C1 segment of cervical spinal cord (tissue), 14 donors: ENCODE data around the gene XRN1.
A peak's percentile ranks its signal among the peaks of the same experiment; 100 is the strongest.
"Not testable (repeated sequence)": the region's sequence is repeated elsewhere in the genome, so short reads cannot be mapped to it uniquely, and the experiment has no call there.

ENCODE experiments used
- DNase-seq, 14 donors: peaks; one replicate each; lab custom pipeline; 2025; lab: John Stamatoyannopoulos, UW

XRN1 gene, protein sequence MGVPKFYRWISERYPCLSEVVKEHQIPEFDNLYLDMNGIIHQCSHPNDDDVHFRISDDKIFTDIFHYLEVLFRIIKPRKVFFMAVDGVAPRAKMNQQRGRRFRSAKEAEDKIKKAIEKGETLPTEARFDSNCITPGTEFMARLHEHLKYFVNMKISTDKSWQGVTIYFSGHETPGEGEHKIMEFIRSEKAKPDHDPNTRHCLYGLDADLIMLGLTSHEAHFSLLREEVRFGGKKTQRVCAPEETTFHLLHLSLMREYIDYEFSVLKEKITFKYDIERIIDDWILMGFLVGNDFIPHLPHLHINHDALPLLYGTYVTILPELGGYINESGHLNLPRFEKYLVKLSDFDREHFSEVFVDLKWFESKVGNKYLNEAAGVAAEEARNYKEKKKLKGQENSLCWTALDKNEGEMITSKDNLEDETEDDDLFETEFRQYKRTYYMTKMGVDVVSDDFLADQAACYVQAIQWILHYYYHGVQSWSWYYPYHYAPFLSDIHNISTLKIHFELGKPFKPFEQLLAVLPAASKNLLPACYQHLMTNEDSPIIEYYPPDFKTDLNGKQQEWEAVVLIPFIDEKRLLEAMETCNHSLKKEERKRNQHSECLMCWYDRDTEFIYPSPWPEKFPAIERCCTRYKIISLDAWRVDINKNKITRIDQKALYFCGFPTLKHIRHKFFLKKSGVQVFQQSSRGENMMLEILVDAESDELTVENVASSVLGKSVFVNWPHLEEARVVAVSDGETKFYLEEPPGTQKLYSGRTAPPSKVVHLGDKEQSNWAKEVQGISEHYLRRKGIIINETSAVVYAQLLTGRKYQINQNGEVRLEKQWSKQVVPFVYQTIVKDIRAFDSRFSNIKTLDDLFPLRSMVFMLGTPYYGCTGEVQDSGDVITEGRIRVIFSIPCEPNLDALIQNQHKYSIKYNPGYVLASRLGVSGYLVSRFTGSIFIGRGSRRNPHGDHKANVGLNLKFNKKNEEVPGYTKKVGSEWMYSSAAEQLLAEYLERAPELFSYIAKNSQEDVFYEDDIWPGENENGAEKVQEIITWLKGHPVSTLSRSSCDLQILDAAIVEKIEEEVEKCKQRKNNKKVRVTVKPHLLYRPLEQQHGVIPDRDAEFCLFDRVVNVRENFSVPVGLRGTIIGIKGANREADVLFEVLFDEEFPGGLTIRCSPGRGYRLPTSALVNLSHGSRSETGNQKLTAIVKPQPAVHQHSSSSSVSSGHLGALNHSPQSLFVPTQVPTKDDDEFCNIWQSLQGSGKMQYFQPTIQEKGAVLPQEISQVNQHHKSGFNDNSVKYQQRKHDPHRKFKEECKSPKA (N-terminal part only)

DNA sequence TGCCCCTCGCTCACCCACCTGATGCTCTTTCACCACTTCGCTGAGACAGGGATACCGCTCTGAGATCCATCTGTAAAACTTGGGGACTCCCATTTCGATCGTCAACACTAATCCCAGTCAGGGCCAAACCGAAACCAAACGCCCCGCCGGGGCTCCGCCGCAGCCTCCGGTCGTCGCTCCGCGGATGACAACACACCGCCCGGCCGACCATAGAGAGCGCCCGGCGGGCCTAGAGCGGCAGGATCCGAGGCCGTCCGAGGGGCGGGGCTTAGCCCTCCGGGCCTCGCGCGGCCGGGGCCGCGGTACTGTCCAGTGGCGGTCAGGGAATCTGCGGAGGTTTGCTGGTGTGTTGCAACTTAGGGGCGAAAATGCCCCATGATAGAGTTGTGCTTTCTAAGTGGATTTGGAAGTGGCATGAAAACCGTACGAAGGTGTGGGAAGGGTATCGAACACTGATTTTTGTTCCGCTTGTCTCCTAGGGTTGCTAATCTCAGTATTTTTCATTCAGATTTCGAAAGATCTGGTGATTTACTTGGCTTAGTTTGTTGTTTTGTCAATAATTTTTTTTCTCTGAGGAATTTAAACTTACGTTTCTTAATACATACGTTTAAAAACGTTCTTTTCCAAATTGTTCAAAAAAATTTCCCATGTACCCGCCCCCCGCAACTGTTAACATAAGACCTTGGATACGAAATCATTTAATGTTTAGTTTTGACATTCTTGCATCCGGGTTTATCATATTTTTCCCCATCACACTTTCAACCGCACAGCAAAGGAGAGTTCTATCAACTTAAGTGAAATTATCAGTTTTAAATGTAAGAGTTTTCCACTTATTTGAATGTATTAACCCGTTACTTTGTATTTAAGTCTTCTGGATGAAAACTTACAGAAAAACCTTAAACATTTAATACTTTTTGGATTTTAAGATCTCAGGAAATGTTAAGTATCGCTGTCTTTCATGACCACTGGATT is at the start of gene XRN1:
Gene XRN1, minus strand, starts transcription at position 186 of the 972 bp plus-strand sequence. Its CDS starts 93 bp downstream, at position 93.
- peak; percentile 24 to 93 (median 85) for DNase-seq

DNA sequence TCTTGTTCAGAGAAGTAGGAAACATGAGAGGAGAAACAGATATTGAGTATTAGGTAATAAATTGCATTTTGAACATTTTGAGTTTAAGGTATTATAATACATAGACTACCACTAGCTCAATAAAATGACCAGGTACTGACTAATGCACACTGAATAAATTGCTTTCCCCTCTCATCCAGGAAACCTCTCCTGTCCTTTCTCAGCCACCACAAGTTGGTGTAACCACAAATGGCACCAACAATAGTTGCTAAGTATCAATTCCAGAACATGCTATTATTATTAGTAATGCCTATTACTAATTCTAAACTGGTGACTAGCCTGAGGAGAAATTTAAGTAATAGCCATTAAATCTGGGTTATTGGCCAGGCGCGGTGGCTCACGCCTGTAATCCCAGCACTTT is 47.3 kb upstream of the XRN1 start:
- no peak for DNase-seq

DNA sequence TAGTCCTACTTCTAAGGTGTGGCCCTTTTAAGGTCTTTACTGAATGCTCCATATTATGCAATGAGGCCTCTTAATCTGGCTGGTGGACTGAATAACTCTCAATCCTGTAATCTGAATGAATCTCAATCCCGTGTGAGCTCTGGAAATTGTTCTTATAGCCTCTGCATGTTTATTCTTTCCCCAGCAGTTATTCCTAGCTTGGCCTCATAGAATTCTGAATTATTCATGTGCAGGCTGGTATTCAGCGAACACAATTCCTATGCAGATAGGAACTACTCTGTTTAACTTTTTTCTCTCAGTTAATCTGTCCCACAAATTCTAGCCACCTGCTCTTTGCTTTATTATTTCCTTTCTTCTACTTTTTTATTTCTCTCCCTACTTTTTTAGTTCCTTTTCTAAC is 44.3 kb upstream of the XRN1 start:
- DNase-seq, result no peak

DNA sequence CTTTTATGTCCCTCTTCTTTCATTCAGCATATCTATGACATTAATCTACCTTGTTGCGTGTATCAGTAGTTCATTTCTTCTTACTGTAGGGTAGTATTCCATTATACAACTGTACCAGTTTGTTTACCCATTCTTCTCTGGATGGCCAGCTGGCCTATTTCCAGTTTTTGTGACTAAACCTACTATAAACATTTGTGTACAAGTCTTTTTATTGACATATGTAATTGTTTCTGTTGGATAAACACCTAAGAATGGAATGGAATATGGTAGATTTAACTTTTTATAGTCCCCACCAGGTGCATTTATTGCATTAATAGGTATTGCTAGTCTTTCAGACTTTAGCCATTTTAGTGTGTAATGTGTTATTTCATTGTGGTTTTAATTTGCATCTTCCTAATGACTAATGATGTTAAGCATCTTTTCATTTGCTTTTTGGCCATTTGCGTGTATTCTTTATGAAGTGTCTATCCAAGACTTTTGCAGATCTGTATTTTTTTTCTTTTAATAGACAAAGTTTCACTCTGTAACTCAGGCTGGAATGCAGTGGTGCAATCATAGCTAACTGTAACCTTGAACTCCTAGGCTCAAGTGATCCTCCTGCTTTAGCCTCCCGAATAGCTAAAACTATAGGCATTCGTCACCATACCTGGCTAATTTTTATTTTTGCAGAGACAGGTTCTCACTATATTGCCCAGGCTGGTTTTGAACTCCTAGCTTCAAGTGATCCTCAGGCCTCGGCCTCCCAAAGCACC is 41.9 kb upstream of the XRN1 start:
- no peak for DNase-seq

DNA sequence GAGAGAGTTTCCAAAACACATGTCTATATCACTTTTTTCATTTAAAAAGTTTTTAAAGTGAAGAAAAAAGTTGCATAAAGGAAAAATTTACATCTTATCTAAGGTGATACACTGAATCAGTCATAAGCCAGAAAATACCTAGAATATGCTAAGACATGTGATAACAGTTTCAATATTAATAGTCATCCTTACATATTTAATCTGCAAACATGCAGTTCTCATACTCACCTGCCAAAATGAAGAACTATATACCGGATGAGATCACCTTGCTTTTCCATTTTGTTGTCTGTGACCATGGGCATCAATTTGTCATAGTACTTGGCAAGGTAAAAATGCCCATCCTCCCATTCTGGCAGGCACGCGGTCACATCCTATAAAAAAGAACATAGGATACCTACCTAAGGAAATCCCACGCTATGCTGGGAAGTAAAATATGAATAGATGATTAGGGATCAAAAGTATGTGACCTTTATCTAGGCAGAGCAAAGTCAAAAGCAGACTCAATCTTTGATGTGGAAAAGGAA is 37.1 kb upstream of the XRN1 start:
- no peak for DNase-seq

DNA sequence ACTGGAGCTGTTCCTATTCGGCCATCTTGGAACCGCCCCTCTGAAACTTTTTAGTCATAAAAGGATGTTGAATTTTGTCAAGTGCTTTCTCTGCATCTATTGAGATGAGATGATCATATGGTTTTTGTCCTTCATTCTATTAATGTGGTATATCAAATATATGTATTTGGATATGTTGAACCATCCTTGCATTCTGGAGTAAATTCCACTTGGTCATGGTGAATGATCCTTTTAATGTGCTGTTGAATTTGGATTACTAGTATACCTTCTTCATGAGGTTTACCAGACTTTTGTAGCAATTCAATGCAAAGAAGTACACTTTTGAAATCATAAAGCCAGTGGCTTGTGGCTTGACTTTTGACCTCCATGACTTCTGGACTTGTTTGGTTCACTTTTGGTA is 33.4 kb upstream of the XRN1 start:
- no peak for DNase-seq

DNA sequence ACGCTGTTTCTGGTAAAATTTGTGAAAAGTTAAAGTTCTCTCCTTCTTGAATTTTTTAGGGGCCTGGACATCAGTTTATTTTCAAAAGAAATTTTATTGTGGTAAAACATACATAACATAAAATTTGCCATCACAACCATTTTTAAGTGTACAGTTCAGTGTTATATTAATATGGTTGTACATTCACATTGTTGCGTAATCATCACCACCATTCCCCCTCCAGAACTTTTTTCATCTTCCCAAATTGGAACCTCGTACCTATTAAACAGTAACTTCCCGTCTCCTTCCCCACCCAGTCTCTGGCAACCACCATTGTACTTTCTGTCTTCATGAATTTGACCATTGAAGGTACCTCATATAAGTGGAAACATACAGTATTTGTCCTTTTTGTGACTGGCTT is 23.0 kb upstream of the XRN1 start:
- no peak for DNase-seq

DNA sequence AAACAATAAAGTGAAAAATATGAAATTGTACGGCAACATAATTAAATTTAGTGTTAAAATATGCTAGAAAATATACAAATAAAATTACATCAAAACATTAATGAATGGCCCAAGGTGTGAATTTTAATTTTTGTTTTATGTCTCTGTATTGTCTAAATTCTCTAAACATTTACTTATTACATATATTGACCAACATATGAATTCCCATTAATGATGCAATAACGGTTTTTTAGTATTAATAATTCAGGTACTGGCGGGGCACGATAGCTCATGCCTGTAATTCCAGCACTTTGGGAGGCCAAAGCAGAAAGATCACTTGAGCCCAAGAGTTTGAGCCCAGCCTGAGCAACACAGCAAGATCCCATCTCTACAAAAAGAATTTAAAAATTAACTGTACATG is 20.6 kb upstream of the XRN1 start:
- DNase-seq, result no peak

DNA sequence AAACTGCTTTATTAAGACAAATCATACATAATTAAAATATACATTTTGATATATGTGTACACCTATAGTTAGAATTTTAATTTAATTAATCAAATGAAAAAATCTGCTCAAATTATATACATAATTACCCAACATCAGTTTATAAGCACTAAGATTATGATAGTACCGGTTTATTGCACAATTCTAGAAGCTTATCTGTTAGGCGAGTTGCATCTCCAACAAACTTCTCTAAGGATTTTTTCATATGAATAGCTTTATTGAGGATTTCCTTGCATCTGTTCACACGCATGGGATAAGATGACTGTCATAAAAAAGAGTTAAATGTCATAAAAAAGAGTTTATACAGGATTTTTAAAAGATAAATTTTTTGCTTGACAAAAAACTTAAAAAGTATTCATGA is 19.9 kb upstream of the XRN1 start:
- no peak for DNase-seq

DNA sequence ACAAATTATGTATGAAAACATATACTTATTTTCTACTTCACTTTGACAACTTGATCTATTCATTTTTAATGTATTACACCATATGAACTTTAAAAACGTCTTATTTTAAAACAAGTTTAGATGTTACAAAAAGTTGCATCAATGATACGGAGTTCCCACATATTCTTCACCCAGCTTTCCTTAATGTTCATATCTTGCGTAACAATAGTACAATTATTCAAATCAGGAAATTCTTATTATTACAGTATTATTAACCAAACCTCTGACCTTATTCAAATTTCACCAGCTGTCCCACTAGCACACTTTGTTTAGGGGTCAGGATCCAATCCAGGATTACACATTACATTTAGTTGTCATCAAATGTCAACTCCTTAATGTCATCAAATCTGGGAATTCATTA is 12.9 kb upstream of the XRN1 start:
- no peak for DNase-seq

DNA sequence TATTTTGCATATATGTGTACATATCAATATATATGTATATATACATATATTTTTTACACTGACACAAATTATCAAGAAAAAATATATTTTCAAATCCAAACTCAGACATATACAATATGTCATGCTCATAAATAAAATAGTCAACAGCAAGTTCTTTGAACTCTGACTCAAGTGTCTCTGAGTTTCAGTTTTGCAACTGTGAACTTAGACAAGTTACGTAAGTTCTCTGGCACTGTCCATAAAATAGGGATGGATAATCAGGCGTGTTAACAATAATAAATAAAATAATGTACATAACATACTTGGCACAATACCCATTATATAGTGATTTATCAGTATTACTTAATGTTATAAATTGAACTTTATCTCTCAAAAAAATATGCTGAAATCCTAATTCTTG is 12.1 kb upstream of the XRN1 start:
- DNase-seq, result no peak

DNA sequence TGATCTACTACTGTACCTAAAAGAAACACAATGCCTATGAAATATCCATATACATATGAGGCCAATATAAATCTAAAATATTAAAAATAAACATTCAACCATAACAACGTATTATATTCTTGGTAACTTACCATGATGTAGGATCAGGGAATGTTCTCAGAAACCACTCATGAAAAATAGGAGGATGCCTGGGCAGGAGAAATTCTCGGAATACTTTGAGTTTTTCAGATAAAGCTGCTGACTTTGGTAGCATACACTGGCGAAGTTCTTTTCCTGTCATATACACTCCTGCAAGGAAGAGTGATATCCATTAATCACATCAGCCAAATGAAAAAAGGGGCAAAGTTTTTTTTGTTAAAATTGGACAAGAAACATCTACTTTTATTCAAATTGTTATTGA is 11.3 kb upstream of the XRN1 start:
- DNase-seq, result no peak

DNA sequence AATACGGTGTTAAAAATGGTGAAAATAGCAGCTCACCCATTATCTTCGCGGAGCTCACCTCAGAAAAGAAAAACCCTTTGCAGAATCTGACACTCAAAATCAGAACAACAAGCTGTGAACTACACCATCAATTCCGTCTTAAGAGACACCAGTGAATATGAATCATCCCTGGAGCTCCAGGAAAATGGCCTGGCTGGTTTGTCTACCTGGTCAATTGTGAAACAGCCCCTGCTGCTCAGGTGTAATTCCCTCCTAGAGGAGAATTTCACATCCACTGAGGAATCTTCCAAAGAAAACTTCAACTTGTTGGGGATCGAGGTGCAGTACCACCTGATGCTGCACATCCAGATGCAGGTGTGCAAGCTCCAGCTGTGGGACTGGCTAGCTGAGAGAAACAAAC is 3.0 kb upstream of the XRN1 start:
- DNase-seq, result no peak

DNA sequence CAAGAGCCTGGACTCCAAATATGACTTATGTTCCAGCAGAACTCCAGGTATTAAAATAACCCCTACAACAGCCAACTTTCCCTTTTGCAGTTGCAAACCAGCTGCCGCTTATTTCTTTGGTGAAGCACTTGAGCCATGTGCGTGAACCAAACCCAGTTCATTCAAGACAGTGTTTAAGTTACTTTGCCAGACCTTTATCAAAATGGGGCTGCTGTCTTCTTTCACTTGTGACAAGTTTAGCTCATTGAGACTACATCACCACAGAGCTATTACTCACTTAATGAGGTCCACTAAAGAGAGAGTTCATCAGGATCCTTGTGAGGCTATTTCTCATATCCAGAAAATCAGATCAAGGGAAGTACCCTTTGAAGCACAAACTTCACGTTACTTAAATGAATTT is 2.4 kb upstream of the XRN1 start:
- no peak for DNase-seq

DNA sequence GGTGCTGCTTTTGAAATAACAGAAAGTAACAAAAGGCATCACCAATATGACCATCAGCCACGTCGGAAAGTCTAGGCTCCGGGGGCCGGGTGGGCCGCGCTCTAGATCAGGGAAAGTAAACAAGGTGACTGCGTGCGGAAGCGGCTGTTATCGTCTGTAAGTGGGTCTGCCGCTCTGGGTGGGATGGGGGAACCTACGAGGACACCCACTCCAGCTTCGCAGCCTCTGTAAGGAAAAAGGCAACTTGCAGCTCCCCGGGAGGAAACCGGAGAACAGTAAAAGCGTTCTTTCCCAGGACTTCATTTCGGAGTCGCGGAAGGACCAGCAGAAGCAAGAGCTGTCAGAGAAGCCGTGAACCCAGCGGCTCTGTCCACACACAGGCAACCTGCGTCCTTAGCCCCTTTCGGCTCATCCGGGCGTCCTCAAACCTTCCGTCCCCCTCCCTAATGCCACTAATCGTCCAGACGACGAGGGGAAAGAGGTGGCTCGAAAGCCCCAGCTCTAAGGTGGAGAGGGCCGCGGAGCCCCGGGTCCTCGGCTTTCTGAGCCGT is 461 bp downstream of the XRN1 start:
- peak in 10 of 14 donors; percentile 29 to 70 (median 52) for DNase-seq

DNA sequence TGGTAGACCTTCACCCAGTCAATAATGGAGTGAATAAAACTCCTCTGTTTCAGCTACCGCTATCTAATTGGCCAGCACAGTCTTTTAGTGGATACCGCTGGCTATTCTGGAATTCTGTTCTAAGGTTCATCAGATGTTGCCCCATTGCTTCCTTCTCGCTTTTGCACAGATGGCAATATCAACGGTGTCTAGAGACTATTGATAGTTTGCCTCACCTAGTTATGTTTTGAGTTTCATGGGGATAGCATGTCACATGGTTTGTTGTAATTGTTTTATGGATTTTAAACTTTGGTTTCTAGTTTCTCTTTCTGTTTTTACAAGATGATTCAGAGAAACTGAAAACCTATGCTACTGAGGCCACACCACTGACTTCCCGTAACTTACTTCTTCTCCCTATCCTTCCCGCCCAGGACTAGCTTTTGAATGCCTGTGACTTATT is 2.0 kb downstream of the XRN1 start:
- DNase-seq, result no peak

DNA sequence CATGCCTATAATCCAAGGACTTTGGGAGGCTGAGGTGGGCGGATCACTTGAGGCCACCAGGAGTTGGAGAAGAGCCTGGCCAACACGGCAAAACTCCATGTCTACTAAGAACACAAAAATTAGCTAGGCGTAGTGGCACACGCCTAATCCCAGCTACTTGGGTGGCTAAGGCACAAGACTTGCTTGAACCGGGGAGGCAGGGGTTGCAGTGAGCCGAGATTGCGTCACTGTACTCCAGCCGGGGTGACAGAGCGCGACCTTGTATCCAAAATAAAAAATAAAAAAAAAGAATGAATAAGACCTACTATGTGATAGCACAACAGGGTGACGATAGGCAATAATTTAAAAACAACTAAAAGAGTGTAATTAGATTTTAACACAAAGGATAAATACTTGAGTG is 3.5 kb downstream of the XRN1 start:
- no peak for DNase-seq

DNA sequence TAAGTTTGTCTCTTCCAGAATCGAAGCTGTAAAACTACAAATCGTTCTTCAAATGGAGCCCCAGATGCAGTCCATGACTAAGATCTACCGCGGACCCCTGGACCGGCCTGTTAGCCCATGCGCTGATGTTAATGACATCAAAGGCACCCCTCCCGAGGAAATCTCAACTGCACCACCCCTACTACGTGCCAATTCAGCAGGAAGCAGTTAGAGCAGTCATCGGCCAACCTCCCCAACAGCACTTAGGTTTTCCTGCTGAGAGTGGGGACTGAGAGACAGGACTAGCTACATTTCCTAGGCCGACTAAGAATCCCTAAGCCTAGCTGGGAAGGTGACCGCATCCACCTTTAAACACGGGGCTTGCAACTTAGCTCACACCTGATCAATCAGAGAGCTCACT is 4.8 kb downstream of the XRN1 start:
- DNase-seq, result not testable (repeated sequence)

DNA sequence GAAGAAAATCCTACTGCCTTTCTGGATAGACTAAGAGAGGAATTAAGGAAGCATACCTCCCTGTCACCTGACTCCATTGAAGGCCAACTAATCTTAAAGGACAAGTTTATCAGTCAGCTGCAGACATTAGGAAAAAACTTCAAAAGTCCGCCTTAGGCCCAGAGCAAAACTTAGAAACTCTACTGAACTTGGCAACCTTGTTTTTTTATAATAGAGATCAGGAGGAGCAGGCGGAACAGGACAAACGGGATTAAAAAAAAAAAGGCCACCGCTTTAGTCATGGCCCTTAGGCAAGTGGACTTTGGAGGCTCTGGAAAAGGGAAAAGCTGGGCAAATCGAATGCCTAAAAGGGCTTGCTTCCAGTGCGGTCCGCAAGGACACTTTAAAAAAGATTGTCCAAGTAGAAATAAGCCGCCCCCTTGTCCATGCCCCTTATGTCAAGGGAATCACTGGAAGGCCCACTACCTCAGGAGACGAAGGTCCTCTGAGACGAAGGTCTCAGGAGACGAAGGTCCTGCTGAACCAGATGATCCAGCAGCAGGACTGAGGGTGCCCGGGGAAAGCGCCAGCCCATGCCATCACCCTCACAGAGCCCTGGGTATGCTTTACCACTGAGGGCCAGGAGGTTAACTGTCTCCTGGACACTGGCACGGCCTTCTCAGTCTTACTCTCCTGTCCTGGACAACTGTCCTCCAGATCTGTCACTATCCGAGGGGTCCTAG is 8.2 kb downstream of the XRN1 start:
- DNase-seq, result not testable (repeated sequence)
